ENCODE data around the gene ST8SIA6.

The ST8SIA6 gene

GRCh38 chr10:17292375-17292774, 162.0 kb downstream of the ST8SIA6 start (continued):
- TF ChIP-seq ZNF138 (tag by site-specific recombination; IDR thresholded peaks at IDR 0.05; ENCODE audit: borderline replicate concordance): no peak

- no peaks in the 10 kb centered on the region for H3K36me3 ChIP-seq (ENCODE audit: control insufficient read depth in 2 of 2, insufficient read depth in 1 of 2, low read length in 2 of 2)
- no peak overlapping the region for H3K27ac ChIP-seq (ENCODE audit: extremely low read depth, low read depth, low read length)
- H3K4me3 ChIP-seq (ENCODE audit: low read depth, low read length): no peak overlapping the region
- H3K4me1 ChIP-seq (ENCODE audit: control insufficient read depth, insufficient read depth, low read length): no peaks in the 10 kb centered on the region
- peak; percentile 85 for TF ChIP-seq ZNF654 (tag by site-specific recombination; IDR thresholded peaks at IDR 0.05; ENCODE audit: low read depth)
- TF ChIP-seq ZNF280C (tag by site-specific recombination; IDR thresholded peaks at IDR 0.05): no peak
- peak; percentile 39; the same call in 1 of the 2 replicates for TF ChIP-seq FEZF1 (tag by site-specific recombination; IDR thresholded peaks at IDR 0.05)
- peak; percentile 64 for TF ChIP-seq CTCF (tag by site-specific recombination; IDR thresholded peaks at IDR 0.05)
- TF ChIP-seq ZNF843 (tag by site-specific recombination; IDR thresholded peaks at IDR 0.05): 0 out of 2 replicates have a peak, but pooled peaks have one; percentile 24
- TF ChIP-seq ZNF660 (tag by site-specific recombination; IDR thresholded peaks at IDR 0.05): peak; percentile 48; the same call in 1 of the 2 replicates
- TF ChIP-seq PBX3 (CRISPR knock-in tag; IDR thresholded peaks at IDR 0.05): no peak
- TF ChIP-seq PRDM6 (tag by site-specific recombination; IDR thresholded peaks at IDR 0.05): peak; percentile 66
- TF ChIP-seq ZNF529 (tag by site-specific recombination; IDR thresholded peaks at IDR 0.05; ENCODE audit: insufficient replicate concordance): no peak
- 0 out of 2 replicates have a peak, but pooled peaks have one; percentile 35 for TF ChIP-seq ZSCAN30 (tag by site-specific recombination; IDR thresholded peaks at IDR 0.05)
- TF ChIP-seq ZBTB17 (tag by site-specific recombination; IDR thresholded peaks at IDR 0.05): peak; percentile 20; the same call in 1 of the 2 replicates
- CTCF ChIA-PET: interaction anchor here (0.6 to 3.0 kb wide), 21 partner anchors 11 to 1411 kb away, joined by 3 to 23 read pairs (median 5); no protein-coding TSS in a partner anchor
- no peaks in the 10 kb centered on the region for H3K9me3 ChIP-seq (ENCODE audit: control insufficient read depth, insufficient read depth, low read depth, low read length)
- POLR2A ChIA-PET: interaction anchor here (0.9 kb wide), 1 partner anchor 30 kb away, joined by 3 read pairs; no protein-coding TSS in a partner anchor
These were observed 164.2 kb downstream of the ST8SIA6 start for GRCh38 chr10:17290226-17290625.

GRCh38 chr10:17289763-17290162, 164.6 kb downstream of the ST8SIA6 start:
- Histone ChIP-seq H3K36me3 (ENCODE audit: control insufficient read depth in 2 of 2, insufficient read depth in 1 of 2, low read length in 2 of 2) (no peaks in the 10 kb centered on the region), H3K4me3 (ENCODE audit: low read depth, low read length) (no peak overlapping the region), H3K4me1 (ENCODE audit: control insufficient read depth, insufficient read depth, low read length) (no peaks in the 10 kb centered on the region), H3K27ac (ENCODE audit: extremely low read depth, low read depth, low read length) (no peak overlapping the region), H3K9me3 (ENCODE audit: control insufficient read depth, insufficient read depth, low read depth, low read length) (no peaks in the 10 kb centered on the region)
- POLR2A ChIA-PET: interaction anchor here (0.9 kb wide), 1 partner anchor 29 kb away, joined by 3 read pairs; no protein-coding TSS in a partner anchor
- TF ChIP-seq ZFP3 (tag by site-specific recombination; IDR thresholded peaks at IDR 0.05; ENCODE audit: low read depth) (no peak), ZNF114 (tag by site-specific recombination; IDR thresholded peaks at IDR 0.05) (no peak), ZNF157 (tag by site-specific recombination; IDR thresholded peaks at IDR 0.05) (no peak), ZNF184 (tag by site-specific recombination; IDR thresholded peaks at IDR 0.05) (no peak), ZNF19 (tag by site-specific recombination; IDR thresholded peaks at IDR 0.05; ENCODE audit: low read depth) (no peak), ZSCAN23 (tag by site-specific recombination; IDR thresholded peaks at IDR 0.05) (no peak), ZNF280C (tag by site-specific recombination; IDR thresholded peaks at IDR 0.05) (no peak), ZNF692 (tag by site-specific recombination; IDR thresholded peaks at IDR 0.05) (no peak), ZNF174 (tag by site-specific recombination; IDR thresholded peaks at IDR 0.05) (no peak)
- CTCF ChIA-PET: interaction anchor here (0.6 to 3.0 kb wide), 14 partner anchors 10 to 1411 kb away, joined by 3 to 23 read pairs (median 5); no protein-coding TSS in a partner anchor

Data from HEK293 (cell line).